Measurements from ENCODE around the gene NGB. TPM values are rescaled to one million over a fixed set of nuclear protein-coding genes. Genes with fewer than 3 reads are reported as not detected.

The NGB gene
- total RNA-seq, 2 donors from 2014 or later: not detected

DNA sequence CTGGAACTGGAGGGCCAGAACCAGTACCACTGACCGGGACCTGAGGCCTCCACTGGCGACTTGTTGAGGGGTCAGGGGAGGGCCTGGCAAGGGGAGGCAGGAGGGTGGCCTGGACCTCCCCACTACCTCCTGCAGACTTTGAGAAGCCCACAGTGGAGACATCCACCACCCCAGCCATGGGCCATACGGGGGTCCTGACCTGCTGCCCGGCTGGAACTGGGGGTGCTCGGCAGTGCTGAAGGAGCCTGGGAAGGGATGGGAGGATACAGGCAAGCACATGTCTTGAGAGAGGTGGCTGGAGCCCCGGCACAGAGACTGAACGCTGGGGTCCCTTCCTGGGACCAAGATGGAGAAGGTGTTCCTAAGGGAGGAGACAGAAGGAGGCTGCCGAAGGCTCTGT lies 14.3 kb downstream of the NGB start:
- no peak overlapping the region for H3K27ac Mint-ChIP-seq
- DNase-seq (ENCODE audit: low spot score in 2 of 2) (no peak), ATAC-seq (no peak)
- no peaks in the 10 kb centered on the region for H3K36me3 Mint-ChIP-seq
- no peaks in the 10 kb centered on the region for H3K9me3 Mint-ChIP-seq

- no peak for DNase-seq (ENCODE audit: low spot score in 2 of 2)
Observed at GRCh38 chr14:77253333-77254190, 17.4 kb downstream of the NGB start.

DNA sequence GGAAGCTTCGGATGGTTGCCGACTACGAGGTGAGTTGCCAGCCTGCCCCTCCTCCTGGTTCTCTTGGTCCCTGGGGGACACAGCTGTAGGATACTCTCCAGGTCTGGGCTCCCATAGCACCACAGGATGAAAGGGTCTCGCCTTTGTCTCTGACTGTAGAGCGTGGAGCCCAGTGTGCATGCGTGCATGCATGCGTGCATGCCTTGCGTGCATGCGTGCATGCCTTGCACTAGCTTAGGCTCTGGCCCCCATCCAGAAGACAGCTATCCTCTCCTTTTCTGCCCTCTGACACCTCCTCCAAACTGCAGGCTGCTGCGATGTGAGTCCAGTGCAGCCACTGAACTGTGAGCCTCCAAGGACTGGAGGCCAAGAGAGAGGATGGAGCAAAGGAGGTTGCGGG lies 19.1 kb downstream of the NGB start:
- Mint-ChIP-seq H3K27ac (no peak overlapping the region), H3K9me3 (no peaks in the 10 kb centered on the region), H3K36me3 (no peaks in the 10 kb centered on the region)
- ATAC-seq: no peak
- DNase-seq (ENCODE audit: low spot score in 2 of 2): no peak

More at GRCh38 chr14:77253333-77254190, 17.4 kb downstream of the NGB start:
- no peaks in the 10 kb centered on the region for H3K36me3 Mint-ChIP-seq
- H3K27ac Mint-ChIP-seq: no peak overlapping the region
- no peaks in the 10 kb centered on the region for H3K9me3 Mint-ChIP-seq
- ATAC-seq: no peak

- DNase-seq (ENCODE audit: low spot score in 2 of 2) (no peak), ATAC-seq (no peak)
- no peaks in the 10 kb centered on the region for H3K36me3 Mint-ChIP-seq
- no peaks in the 10 kb centered on the region for H3K9me3 Mint-ChIP-seq
- H3K27ac Mint-ChIP-seq: no peak overlapping the region
Observed at GRCh38 chr14:77250927-77251326, 20.1 kb downstream of the NGB start.

DNA sequence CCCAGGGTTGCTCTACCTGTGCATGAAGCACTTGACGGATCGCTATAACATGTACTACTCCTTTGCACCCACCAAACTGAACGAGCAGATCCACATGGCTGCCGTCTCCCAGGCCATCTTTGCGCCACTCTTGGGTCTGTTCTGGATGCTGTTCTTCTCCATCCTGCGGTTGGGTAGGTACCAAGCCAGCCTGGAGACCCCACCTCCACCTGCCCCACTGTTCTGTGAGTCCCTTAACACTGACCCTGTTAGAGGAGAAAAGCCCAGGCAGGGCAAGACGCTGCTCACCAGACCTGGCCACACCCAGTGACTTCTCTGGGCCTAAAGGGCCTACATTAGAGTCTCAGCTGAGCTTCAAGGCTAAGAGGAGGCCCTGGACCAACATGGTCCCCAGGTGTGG lies 21.7 kb downstream of the NGB start:
- ATAC-seq: no peak
- no peak for DNase-seq (ENCODE audit: low spot score in 2 of 2)
- Mint-ChIP-seq H3K36me3 (no peaks in the 10 kb centered on the region), H3K9me3 (no peaks in the 10 kb centered on the region), H3K27ac (no peak overlapping the region)

DNA sequence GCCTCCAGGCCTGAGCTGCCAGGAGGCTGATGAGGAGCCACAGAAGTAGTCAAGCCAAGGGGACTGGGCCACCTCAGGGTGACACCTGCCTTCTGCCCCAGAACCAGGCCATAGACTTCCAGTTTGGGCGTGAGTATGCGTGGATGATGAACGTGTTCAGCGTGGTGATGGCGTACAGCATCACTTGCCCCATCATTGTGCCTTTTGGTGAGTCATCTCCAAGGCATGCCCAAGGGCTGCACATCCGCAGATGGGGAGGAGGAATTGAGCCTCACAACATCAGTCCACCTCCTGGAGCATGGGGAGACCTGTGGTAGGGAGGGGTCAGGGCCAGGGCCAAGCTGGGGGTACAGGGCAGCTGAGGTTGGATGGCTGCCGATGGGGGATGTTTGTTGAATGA lies 22.3 kb downstream of the NGB start:
- Mint-ChIP-seq H3K36me3 (no peaks in the 10 kb centered on the region), H3K27ac (no peak overlapping the region), H3K9me3 (no peaks in the 10 kb centered on the region)
- no peak for DNase-seq (ENCODE audit: low spot score in 2 of 2)
- no peak for ATAC-seq

GRCh38 chr14:77246784-77247183 lies 24.2 kb downstream of the NGB start:
- no peak overlapping the region for H3K27ac Mint-ChIP-seq
- no peaks in the 10 kb centered on the region for H3K36me3 Mint-ChIP-seq
- no peaks in the 10 kb centered on the region for H3K9me3 Mint-ChIP-seq
- ATAC-seq: no peak
- no peak for DNase-seq (ENCODE audit: low spot score in 2 of 2)

DNA sequence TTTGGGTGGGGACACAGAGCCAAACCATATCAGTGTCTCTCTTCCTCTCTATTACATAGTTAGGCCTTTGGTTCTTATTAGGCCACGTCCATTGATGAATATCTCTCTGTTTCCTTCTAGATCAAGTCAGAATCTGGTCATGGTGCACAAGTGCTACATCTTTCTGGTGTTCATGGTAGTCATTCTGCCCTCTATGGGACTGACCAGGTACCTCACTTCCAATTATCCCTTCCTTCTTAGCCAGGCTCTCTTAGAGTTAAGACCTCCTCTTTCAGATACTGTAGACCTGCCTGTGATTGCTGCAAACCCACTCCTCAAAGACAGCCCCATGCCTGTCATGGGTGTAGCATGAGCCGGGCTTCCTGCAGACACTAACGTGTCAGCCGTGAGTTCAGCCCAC lies 25.2 kb downstream of the NGB start:
- ATAC-seq (no peak), DNase-seq (ENCODE audit: low spot score in 2 of 2) (no peak)

GRCh38 chr14:77243853-77244252 lies 27.2 kb downstream of the NGB start:
- no peak overlapping the region for H3K27ac Mint-ChIP-seq
- DNase-seq (ENCODE audit: low spot score in 2 of 2) (no peak), ATAC-seq (no peak)
- no peaks in the 10 kb centered on the region for H3K9me3 Mint-ChIP-seq
- H3K36me3 Mint-ChIP-seq: no peaks in the 10 kb centered on the region

More for the DNA sequence above, 25.2 kb downstream of the NGB start:
- Mint-ChIP-seq H3K9me3 (no peaks in the 10 kb centered on the region), H3K36me3 (no peaks in the 10 kb centered on the region), H3K27ac (no peak overlapping the region)

GRCh38 chr14:77242752-77243151 lies 28.3 kb downstream of the NGB start:
- ATAC-seq (no peak), DNase-seq (ENCODE audit: low spot score in 2 of 2) (no peak)
- Mint-ChIP-seq H3K9me3 (no peaks in the 10 kb centered on the region), H3K27ac (no peak overlapping the region), H3K36me3 (no peaks in the 10 kb centered on the region)

GRCh38 chr14:77241955-77242354 lies 29.1 kb downstream of the NGB start:
- no peaks in the 10 kb centered on the region for H3K36me3 Mint-ChIP-seq

DNA sequence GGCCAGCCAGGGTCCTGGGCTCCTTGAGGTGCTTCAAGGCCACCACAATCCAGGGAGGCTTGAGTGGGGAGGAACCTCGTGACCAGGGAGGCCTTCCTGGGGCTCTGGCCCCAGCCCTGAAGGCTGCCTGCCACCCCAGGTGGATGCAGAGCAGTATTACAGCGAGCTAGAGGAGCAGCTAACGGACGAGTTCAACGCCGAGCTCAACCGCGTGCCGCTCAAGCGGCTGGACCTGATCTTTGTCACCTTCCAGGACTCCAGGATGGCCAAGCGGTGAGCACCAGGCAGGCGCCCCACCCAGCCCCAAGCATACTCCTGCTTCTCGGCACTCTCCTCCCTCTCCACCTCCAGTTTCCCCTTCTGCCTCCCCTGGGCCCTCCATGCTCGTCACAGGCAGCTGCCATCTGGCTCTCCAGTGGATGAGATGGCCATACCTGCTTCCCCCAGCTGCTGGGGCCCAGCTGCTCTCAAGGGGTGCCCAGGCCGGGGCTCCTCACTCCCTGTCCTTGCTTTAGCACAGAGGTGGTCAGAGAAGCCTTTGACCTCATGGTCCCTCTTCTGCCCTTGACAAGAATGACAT lies 30.6 kb downstream of the NGB start:
- DNase-seq (ENCODE audit: low spot score in 2 of 2) (no peak), ATAC-seq (no peak)
- no peaks in the 10 kb centered on the region for H3K36me3 Mint-ChIP-seq
- no peaks in the 10 kb centered on the region for H3K9me3 Mint-ChIP-seq
- no peak overlapping the region for H3K27ac Mint-ChIP-seq

More at GRCh38 chr14:77241955-77242354, 29.1 kb downstream of the NGB start:
- ATAC-seq (no peak), DNase-seq (ENCODE audit: low spot score in 2 of 2) (no peak)
- Mint-ChIP-seq H3K9me3 (no peaks in the 10 kb centered on the region), H3K27ac (no peak overlapping the region)

DNA sequence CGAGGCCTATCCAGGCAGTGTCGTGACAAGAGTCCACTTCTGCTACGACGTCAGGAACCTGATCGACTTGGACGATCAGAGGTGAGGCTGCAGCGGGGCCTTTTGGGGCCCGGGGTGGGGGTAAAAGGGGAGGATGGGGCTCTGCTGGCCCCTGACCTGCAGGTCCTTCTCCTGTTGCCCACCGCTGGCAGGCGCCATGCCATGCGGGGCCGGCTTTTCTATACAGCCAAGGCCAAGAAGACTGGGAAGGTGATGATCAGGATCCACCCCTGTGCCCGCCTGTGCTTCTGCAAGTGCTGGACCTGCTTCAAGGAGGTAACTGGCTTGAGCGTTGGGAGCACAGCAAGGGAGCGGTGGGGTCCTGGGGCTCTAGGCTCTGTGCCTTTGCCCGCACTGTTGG lies 31.6 kb downstream of the NGB start:
- ATAC-seq: no peak
- Mint-ChIP-seq H3K36me3 (no peaks in the 10 kb centered on the region), H3K9me3 (no peaks in the 10 kb centered on the region), H3K27ac (no peak overlapping the region)
- no peak for DNase-seq (ENCODE audit: low spot score in 2 of 2)

DNA sequence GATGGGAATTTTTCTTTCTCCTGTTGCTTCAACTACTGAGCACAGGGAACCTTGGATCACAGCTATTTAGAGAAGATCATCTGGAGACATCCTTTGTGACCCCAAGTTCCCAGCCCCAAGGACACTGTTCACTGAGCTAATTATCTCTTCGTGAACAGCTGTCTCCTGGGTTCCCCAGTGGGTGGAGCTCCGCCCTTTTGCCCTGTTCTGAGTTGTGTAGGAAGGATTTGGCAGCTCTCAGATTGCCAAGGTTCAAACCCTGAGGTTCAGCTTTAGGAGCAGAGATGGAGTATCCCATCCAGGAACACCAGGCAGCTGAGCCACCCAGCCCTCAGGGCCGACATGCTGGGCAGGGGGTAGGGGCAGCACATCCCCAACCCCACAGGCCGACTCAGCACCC lies 32.0 kb downstream of the NGB start:
- ATAC-seq (no peak), DNase-seq (ENCODE audit: low spot score in 2 of 2) (no peak)
- Mint-ChIP-seq H3K9me3 (no peaks in the 10 kb centered on the region), H3K36me3 (no peaks in the 10 kb centered on the region), H3K27ac (no peak overlapping the region)

- H3K36me3 Mint-ChIP-seq: no peaks in the 10 kb centered on the region
- ATAC-seq: no peak
- no peak overlapping the region for H3K27ac Mint-ChIP-seq
- no peak for DNase-seq (ENCODE audit: low spot score in 2 of 2)
- no peaks in the 10 kb centered on the region for H3K9me3 Mint-ChIP-seq
Observed at GRCh38 chr14:77238356-77238755, 32.6 kb downstream of the NGB start.

DNA sequence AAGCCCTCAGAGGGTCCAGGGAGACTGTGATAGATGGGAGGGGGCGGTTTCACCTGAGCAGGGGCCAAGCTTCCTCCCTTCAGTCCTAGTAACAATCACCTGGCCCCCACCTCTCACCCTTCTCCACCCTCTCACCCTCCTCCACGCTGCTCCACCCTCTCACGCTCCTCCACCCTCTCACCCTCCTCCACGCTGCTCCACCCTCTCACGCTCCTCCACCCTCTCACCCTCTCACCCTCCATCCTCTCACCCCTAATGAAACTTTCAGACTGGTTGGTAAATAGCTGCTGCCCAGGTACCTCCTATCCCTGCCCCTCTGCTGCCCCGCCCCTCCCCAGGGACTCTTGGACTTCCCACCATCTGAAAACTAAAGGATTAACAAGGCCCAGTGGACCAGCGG lies 34.2 kb downstream of the NGB start:
- DNase-seq (ENCODE audit: low spot score in 2 of 2): no peak
- Mint-ChIP-seq H3K36me3 (no peaks in the 10 kb centered on the region), H3K27ac (no peak overlapping the region), H3K9me3 (no peaks in the 10 kb centered on the region)
- ATAC-seq: no peak

GRCh38 chr14:77231721-77232120 lies 39.3 kb downstream of the NGB start:
- ATAC-seq (no peak), DNase-seq (ENCODE audit: low spot score in 2 of 2) (no peak)
- Mint-ChIP-seq H3K27ac (no peak overlapping the region), H3K36me3 (no peaks in the 10 kb centered on the region), H3K9me3 (no peaks in the 10 kb centered on the region)

GRCh38 chr14:77230914-77231313 lies 40.1 kb downstream of the NGB start:
- ATAC-seq (no peak), DNase-seq (ENCODE audit: low spot score in 2 of 2) (no peak)
- Mint-ChIP-seq H3K27ac (no peak overlapping the region), H3K36me3 (no peaks in the 10 kb centered on the region), H3K9me3 (no peaks in the 10 kb centered on the region)

All from activated naive CD4-positive, alpha-beta T cell treated with anti-CD3 and anti-CD28 coated beads, Interleukin-2, amount 50 U/mL, for 72 hours (primary cell).